Stimulated activated CD4-positive, alpha-beta T cell treated with anti-CD3 and anti-CD28 coated beads, Interleukin-4, amount 100 ng/mL, for 1 hour (primary cell): ENCODE results near the gene MCC.

ENCODE experiments used
- DNase-seq: peaks from one replicate; pipeline ENCODE4 v3.0.0-alpha.2; 2020

MCC gene

GRCh38 chr5:113063927-113064326 is 424.3 kb downstream of the MCC start:
- no peak for DNase-seq

GRCh38 chr5:113062869-113063508 is 425.3 kb downstream of the MCC start:
- no peak for DNase-seq

- no peak for DNase-seq
Observed at GRCh38 chr5:113061846-113062780, 426.1 kb downstream of the MCC start.

- no peak for DNase-seq
Observed at GRCh38 chr5:113060408-113061025, 427.7 kb downstream of the MCC start.

- DNase-seq, result no peak
Observed at GRCh38 chr5:113059232-113060040, 428.8 kb downstream of the MCC start.

GRCh38 chr5:113058706-113059226 is 429.5 kb downstream of the MCC start:
- no peak for DNase-seq

GRCh38 chr5:113058269-113058668 is 430.0 kb downstream of the MCC start:
- no peak for DNase-seq

- no peak for DNase-seq
Observed at GRCh38 chr5:113057557-113057984, 430.7 kb downstream of the MCC start.

GRCh38 chr5:113056988-113057387 is 431.3 kb downstream of the MCC start:
- no peak for DNase-seq

GRCh38 chr5:113054899-113055298 is 433.4 kb downstream of the MCC start:
- no peak for DNase-seq

GRCh38 chr5:113053511-113053995 is 434.7 kb downstream of the MCC start:
- DNase-seq, result no peak

GRCh38 chr5:113052041-113052795 is 436.0 kb downstream of the MCC start:
- DNase-seq, result no peak

GRCh38 chr5:113050721-113051382 is 437.4 kb downstream of the MCC start:
- DNase-seq, result no peak

- DNase-seq, result no peak
Observed at GRCh38 chr5:113048931-113049330, 439.3 kb downstream of the MCC start.

- DNase-seq, result no peak
Observed at GRCh38 chr5:113047733-113048652, 440.3 kb downstream of the MCC start.

GRCh38 chr5:113047234-113047633 is 441.0 kb downstream of the MCC start:
- no peak for DNase-seq

- no peak for DNase-seq
Observed at GRCh38 chr5:113044776-113045465, 443.3 kb downstream of the MCC start.

- no peak for DNase-seq
Observed at GRCh38 chr5:113043491-113043931, 444.7 kb downstream of the MCC start.
